ENCODE results near the gene TMPRSS13. TPM values are rescaled to one million over a fixed set of nuclear protein-coding genes. Genes with fewer than 3 reads are reported as not detected.

The TMPRSS13 gene
- total and polyA plus RNA-seq, 9 of the 15 experiments (the other 6 are each of a cell fraction or from before 2014, with no cell fraction given) = 0.11 to 0.29 (median 0.15) TPM

- TF ChIP-seq CBFB (CRISPR knock-in tag; IDR thresholded peaks at IDR 0.05) (0 out of 2 replicates have a peak, but pooled peaks have one; percentile 36), MAFK (IDR thresholded peaks at IDR 0.05; ENCODE audit: low read length) (peak; percentile 38; the same call in 1 of the 2 replicates), SMARCE1 (IDR thresholded peaks at IDR 0.05) (peak; percentile 71), FOXM1 (IDR thresholded peaks at IDR 0.05; ENCODE audit: low read depth) (0 out of 2 replicates have a peak, but pooled peaks have one; percentile 38), FOXM1 (CRISPR knock-in tag; IDR thresholded peaks at IDR 0.05; ENCODE audit: low read depth) (no peak), NCOR1 (IDR thresholded peaks at IDR 0.05) (peak; percentile 73)
These were observed 19.4 kb downstream of the TMPRSS13 start (continued) for GRCh38 chr11:117909611-117910382.

DNA sequence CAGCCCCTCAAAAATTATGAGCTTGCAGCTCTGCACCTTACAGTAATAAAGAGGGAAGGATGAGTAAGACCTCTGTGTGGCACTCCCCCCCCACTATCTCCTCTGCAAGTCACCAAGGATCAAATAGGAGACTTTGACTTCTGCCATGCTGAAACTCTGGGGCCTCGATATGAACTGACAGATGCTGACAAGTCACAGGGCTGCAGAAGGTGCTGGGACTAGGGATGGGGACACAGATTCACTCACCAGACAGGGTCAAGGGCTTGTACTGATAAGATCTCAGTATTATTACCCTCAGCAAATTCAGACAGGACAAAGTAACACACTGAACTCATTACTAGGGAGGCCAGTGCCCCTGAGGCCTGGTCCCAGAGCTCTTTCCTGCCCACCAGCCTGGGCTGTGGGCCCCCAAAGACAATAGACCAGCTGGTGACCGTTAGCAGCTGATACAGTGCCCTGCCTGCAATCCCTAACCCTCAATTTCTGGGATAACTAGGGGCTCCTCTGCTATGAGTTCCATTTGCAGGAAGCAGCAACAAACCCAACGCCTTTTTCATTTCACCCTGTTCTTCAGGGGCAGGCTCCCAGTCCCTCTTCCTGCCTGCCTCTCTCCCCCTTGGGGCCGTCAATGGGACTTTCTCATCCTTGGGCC is 20.1 kb downstream of the TMPRSS13 start:
- FAIRE-seq (peak; percentile 32), ATAC-seq (no peak), DNase-seq (ENCODE audit: extremely low read depth in 1 of 4, low spot score in 3 of 4) (peak in 1 of 4 experiments; percentile 51)
- POLR2A ChIA-PET = interaction anchor here (1.3 to 1.4 kb wide), 3 partner anchors 10 to 44 kb away, joined by 4 to 5 read pairs (median 5); no protein-coding TSS in a partner anchor
- H3K4me2 ChIP-seq (ENCODE audit: insufficient read depth, low read length) = peak overlapping the region; percentile 91
- in situ Hi-C loops (cut with MboI) = no loop called here
- H3K9ac ChIP-seq (ENCODE audit: insufficient read depth in 1 of 2, low read depth in 2 of 2, low read length in 2 of 2) = peak overlapping the region; percentile 6 to 81; a peak in 3 of 4 replicates
- BruUV-seq (replicated peaks) = no TSS peak
- peaks cover 1 to 5% of the 10 kb centered on the region in 2 experiments; a peak in 3 of 5 replicates for H3K27me3 ChIP-seq (ENCODE audit: control insufficient read depth in 2 of 2, insufficient read depth in 2 of 2, low read length in 2 of 2)
- no peaks in the 10 kb centered on the region for H3K9me1 ChIP-seq (ENCODE audit: control insufficient read depth, insufficient read depth, low read length)
- H3K79me2 ChIP-seq (ENCODE audit: control insufficient read depth, insufficient read depth, low read length) = peaks cover 8% of the 10 kb centered on the region; the same call in 2 of the 3 replicates
- intact Hi-C loops (cut with micrococcal nuclease) = loop anchor here (5.0 kb wide), 2 partner anchors 92 to 143 kb away; no protein-coding TSS in a partner anchor
- peak overlapping the region; percentile 44; the same call in 1 of the 2 replicates for H3K4me3 ChIP-seq
- H4K20me1 ChIP-seq (replicated peaks; ENCODE audit: control insufficient read depth, insufficient read depth, low read length) = 0 out of 2 replicates have a peak, but pooled peaks cover 5% of the 10 kb centered on the region
- H3K9me3 ChIP-seq (replicated peaks; ENCODE audit: control insufficient read depth, insufficient read depth, low read depth, low read length) = no peaks in the 10 kb centered on the region
- CTCF ChIA-PET (ENCODE audit: low intra/inter-chr PET ratio) = no interaction called here
- peak overlapping the region; percentile 66 for H2AFZ ChIP-seq (ENCODE audit: low read depth, low read length)
- no peaks in the 10 kb centered on the region for H3K36me3 ChIP-seq (ENCODE audit: control insufficient read depth, insufficient read depth, low read length)
- WGBS (ENCODE audit: insufficient coverage, low coverage, missing lambda C conversion rate) = 51% methylated on average over 4 of the region's 4 CpGs
- H3K27ac ChIP-seq (ENCODE audit: extremely low read depth, low read depth, low read length) = peak overlapping the region; percentile 40; the same call in 2 of the 3 replicates
- H3K4me1 ChIP-seq (replicated peaks in 1 of 2; ENCODE audit: control insufficient read depth in 2 of 2, insufficient read depth in 2 of 2, low read length in 2 of 2) = peaks cover 35 to 36% of the 10 kb centered on the region in 2 experiments; a peak in 4 of 5 replicates
- TF ChIP-seq ARID1B (IDR thresholded peaks at IDR 0.05) (0 out of 2 replicates have a peak, but pooled peaks have one; percentile 8), MXI1 (IDR thresholded peaks at IDR 0.05; ENCODE audit: low read depth, low read length) (no peak), RCOR1 (IDR thresholded peaks at IDR 0.05; ENCODE audit: borderline replicate concordance in 1 of 2, low read depth in 2 of 2, low read length in 2 of 2) (0 out of 4 replicates have a peak, but pooled peaks of 1 of the 2 experiments have one; percentile 18), C11orf30 (IDR thresholded peaks at IDR 0.05; ENCODE audit: low read depth) (peak; percentile 19; the same call in 1 of the 2 replicates), PRDM10 (IDR thresholded peaks at IDR 0.05; ENCODE audit: partially characterized antibody) (peak; percentile 5)
- TF ChIP-seq, protein P1, sequence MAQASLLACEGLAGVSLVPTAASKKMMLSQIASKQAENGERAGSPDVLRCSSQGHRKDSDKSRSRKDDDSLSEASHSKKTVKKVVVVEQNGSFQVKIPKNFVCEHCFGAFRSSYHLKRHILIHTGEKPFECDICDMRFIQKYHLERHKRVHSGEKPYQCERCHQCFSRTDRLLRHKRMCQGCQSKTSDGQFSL (CRISPR knock-in tag; IDR thresholded peaks at IDR 0.05) = peak; percentile 90; the same call in 1 of the 2 replicates
- TF ChIP-seq, protein P1 (tag; IDR thresholded peaks at IDR 0.05) = peak in 1 of 2 experiments; percentile 70; a peak in 2 of 4 replicates

Data from K562 (cell line).